Testis (tissue), 3 donors: ENCODE results near the gene CDH23. TPM values are rescaled to one million over a fixed set of nuclear protein-coding genes. Genes with fewer than 3 reads are reported as not detected.

Experiments used
- DNase-seq: peaks from one replicate; pipeline ENCODE4 v3.0.0-alpha.2; 2019
- H3K27ac ChIP-seq, 2 donors: fragments of 200-600 bp; sonication (generic); one replicate each; pipeline ENCODE4 v1.5.1; 2019
- H3K27me3 ChIP-seq: fragments of 200-600 bp; sonication (generic); one replicate; pipeline ENCODE4 v1.5.1; 2019
- H3K36me3 ChIP-seq: fragments of 200-600 bp; sonication (generic); one replicate; pipeline ENCODE4 v1.5.1; 2017; ENCODE audit warnings: low read depth; ENCODE audit errors: missing control alignments
- H3K4me1 ChIP-seq: fragments of 200-600 bp; sonication (generic); one replicate; pipeline ENCODE4 v1.5.1; 2019
- H3K4me3 ChIP-seq, 2 donors: fragments of 200-600 bp; sonication (generic); one replicate each; pipeline ENCODE4 v1.5.1; 2017 to 2019
- H3K9me3 ChIP-seq: fragments of 200-600 bp; sonication (generic); one replicate; pipeline ENCODE4 v1.5.1; 2017
- CTCF ChIP-seq, 3 experiments: fragments of 450-650 bp in 2 of 3; fragments of 200-600 bp in 1 of 3; sonication (generic) in 1 of 3; IDR thresholded peaks; one replicate each; pipeline ENCODE4 v1.5.1; 2016 to 2019; ENCODE audit warnings: antibody characterized with exemption in 3 of 3, mild to moderate bottlenecking in 2 of 3, moderate library complexity in 1 of 3
- POLR2A ChIP-seq: fragments of 450-650 bp; IDR thresholded peaks from one replicate; pipeline ENCODE4 v1.6.1; 2017; ENCODE audit warnings: antibody characterized with exemption, mild to moderate bottlenecking, moderate library complexity
- whole genome bisulfite sequencing, 2 donors: methylation state at CpG; one replicate each; pipeline ENCODE4 v1.1.5; 2018; 5-methylcytosine and 5-hydroxymethylcytosine counted together
- intact Hi-C: fragments of 100-400 bp; cut with DNase I; formaldehyde crosslinking; loops from one replicate; pipeline ENCODE4 v1.15.1; 2023; ENCODE audit warnings: low total_unique reads
- polyA plus RNA-seq: library from polyadenylated mRNA; stranded (reverse); fragments of 350-450 nt; fragmentation: Illumina TruSeq; extraction: RNeasy Lipid Tissue Mini Kit (QIAGEN cat#74804); gene quantifications from one replicate; pipeline ENCODE4 v1.2.3, GENCODE V29; 2014; ENCODE audit warnings: low read depth, low replicate concordance; ENCODE audit not compliant: insufficient read depth
- total RNA-seq, 2 donors: library from RNA; depleted of rRNA; stranded (reverse); fragments of >200 nt; gene quantifications; one replicate each; pipeline ENCODE4 v1.2.3, GENCODE V29; 2016

CDH23 gene
- total and polyA plus RNA-seq, 3 donors from 2014 or later = 29.8 to 125 (median 81.7) TPM

GRCh38 chr10:71742301-71743088, 345.8 kb downstream of the CDH23 start:
- Histone ChIP-seq H3K36me3 (no peaks in the 10 kb centered on the region), H3K9me3 (no peaks in the 10 kb centered on the region), H3K4me3 (no peak overlapping the region), H3K27me3 (no peaks in the 10 kb centered on the region), H3K27ac (no peak overlapping the region), H3K4me1 (peaks cover 16% of the 10 kb centered on the region)
- intact Hi-C loops = no loop called here
- no peak for DNase-seq
- WGBS, 2 donors = 85 to 86% methylated on average over 10 of the region's 10 CpGs
- TF ChIP-seq POLR2A (no peak), CTCF (IDR thresholded peaks at IDR 0.05) (no peak)

- intact Hi-C loops = no loop called here
Measured at GRCh38 chr10:71743089-71743838, 346.5 kb downstream of the CDH23 start.

GRCh38 chr10:71743866-71744265, 347.1 kb downstream of the CDH23 start:
- no peak overlapping the region for H3K27ac ChIP-seq

More at GRCh38 chr10:71743089-71743838, 346.5 kb downstream of the CDH23 start:
- H3K27me3 ChIP-seq = no peaks in the 10 kb centered on the region
- H3K36me3 ChIP-seq = no peaks in the 10 kb centered on the region
- H3K4me3 ChIP-seq = no peak overlapping the region
- no peak for TF ChIP-seq POLR2A
- no peak for TF ChIP-seq CTCF (IDR thresholded peaks at IDR 0.05)
- no peak overlapping the region for H3K27ac ChIP-seq
- peaks cover 19% of the 10 kb centered on the region for H3K4me1 ChIP-seq
- no peak for DNase-seq
- H3K9me3 ChIP-seq = no peaks in the 10 kb centered on the region
- WGBS, 2 donors = 87 to 100% methylated on average over 4 of the region's 4 CpGs

GRCh38 chr10:71744897-71745663, 348.4 kb downstream of the CDH23 start:
- DNase-seq = no peak
- 64 to 84% methylated on average over 4 to 8 of the region's 8 CpGs for WGBS, 2 donors
- no peaks in the 10 kb centered on the region for H3K36me3 ChIP-seq
- intact Hi-C loops = no loop called here
- H3K4me3 ChIP-seq = no peak overlapping the region
- no peak overlapping the region for H3K27ac ChIP-seq
- TF ChIP-seq CTCF (IDR thresholded peaks at IDR 0.05) (no peak), POLR2A (no peak)
- H3K27me3 ChIP-seq = no peaks in the 10 kb centered on the region
- H3K9me3 ChIP-seq = no peaks in the 10 kb centered on the region
- H3K4me1 ChIP-seq = peaks cover 33% of the 10 kb centered on the region

More at GRCh38 chr10:71743866-71744265, 347.1 kb downstream of the CDH23 start:
- DNase-seq = no peak
- intact Hi-C loops = no loop called here
- H3K9me3 ChIP-seq = no peaks in the 10 kb centered on the region
- WGBS, 2 donors = 88 to 93% methylated on average over 1 of the region's 1 CpG
- H3K27me3 ChIP-seq = no peaks in the 10 kb centered on the region
- no peak overlapping the region for H3K4me3 ChIP-seq
- H3K36me3 ChIP-seq = no peaks in the 10 kb centered on the region
- H3K4me1 ChIP-seq = peaks cover 25% of the 10 kb centered on the region
- no peak for TF ChIP-seq CTCF (IDR thresholded peaks at IDR 0.05)
- no peak for TF ChIP-seq POLR2A
